GM15510 (cell line): ENCODE measurements around the gene GBA2.

Experiments used
- POLR2A ChIP-seq: IDR thresholded peaks from 3 replicates; pipeline ENCODE4 v1.6.1; 2011; ENCODE audit warnings: borderline replicate concordance; ENCODE audit not compliant: insufficient read length; ENCODE audit errors: extremely low read depth

The GBA2 gene

DNA sequence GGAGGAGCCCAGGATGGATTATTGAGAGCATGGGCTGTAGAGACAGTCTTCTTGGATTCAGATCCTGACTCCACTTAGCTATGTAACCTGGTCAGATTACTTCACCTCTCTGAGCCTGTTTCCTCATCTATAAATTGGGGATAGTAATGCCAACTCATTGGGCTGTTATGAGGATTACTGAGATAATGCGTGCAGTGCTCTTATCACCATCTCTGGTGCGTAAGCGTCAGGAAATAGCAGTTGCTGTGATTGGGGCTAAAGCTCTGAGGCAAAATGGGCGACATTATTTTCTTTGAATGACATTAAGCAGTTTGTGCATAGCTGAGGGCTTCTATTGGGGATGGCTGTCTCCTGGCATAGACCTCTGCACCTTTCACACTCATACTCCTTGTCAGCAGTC is 6.0 kb upstream of the GBA2 start:
- TF ChIP-seq POLR2A = no peak

- no peak for TF ChIP-seq POLR2A
Measured at GRCh38 chr9:35754264-35754663, 5.2 kb upstream of the GBA2 start, which contains the start of gene MSMP. Gene MSMP, minus strand, starts transcription at chr9:35754276. Its CDS starts 147 bp downstream, at chr9:35754129.

GRCh38 chr9:35753466-35753865 is 4.4 kb upstream of the GBA2 start:
- TF ChIP-seq POLR2A = no peak

DNA sequence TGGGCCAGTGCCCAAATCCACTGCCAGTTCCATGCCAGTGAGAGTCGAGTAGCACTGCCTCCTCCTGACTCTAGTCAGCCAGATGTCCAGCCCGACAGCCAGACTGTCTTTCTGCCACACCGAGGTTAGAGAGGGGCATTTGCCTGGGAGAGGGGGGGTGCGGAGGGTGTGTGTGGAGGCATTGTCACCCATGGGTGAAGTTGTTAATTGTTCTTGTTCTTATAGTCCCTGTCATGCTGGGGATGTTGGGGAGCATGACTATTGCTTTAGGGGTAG is 1.2 kb upstream of the GBA2 start:
- TF ChIP-seq POLR2A = no peak

GRCh38 chr9:35749515-35750255 is 657 bp upstream of the GBA2 start:
- no peak for TF ChIP-seq POLR2A

- TF ChIP-seq POLR2A = no peak
Measured at GRCh38 chr9:35748242-35748857, 678 bp downstream of the GBA2 start.

- TF ChIP-seq POLR2A = no peak
Measured at GRCh38 chr9:35746583-35746982, 2.4 kb downstream of the GBA2 start.

DNA sequence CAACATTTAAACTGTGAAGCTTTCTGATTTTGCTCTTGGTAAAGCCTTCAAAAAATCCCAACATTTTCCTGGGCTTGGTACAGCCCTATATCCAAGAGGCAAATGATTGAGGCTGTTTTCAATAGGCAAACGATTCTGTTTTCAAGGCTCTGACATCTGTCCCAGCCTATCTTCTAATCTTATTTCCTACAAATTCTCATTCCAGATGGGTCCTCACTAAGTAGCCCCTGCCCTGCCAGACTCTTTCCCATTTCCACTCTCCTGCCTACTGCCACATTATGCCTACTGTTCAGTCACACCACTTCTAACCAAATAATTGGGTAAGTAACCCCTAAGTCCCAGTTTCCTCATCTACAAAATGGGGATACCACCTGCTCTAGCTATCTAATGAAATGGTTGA is 3.5 kb downstream of the GBA2 start:
- TF ChIP-seq POLR2A = no peak

DNA sequence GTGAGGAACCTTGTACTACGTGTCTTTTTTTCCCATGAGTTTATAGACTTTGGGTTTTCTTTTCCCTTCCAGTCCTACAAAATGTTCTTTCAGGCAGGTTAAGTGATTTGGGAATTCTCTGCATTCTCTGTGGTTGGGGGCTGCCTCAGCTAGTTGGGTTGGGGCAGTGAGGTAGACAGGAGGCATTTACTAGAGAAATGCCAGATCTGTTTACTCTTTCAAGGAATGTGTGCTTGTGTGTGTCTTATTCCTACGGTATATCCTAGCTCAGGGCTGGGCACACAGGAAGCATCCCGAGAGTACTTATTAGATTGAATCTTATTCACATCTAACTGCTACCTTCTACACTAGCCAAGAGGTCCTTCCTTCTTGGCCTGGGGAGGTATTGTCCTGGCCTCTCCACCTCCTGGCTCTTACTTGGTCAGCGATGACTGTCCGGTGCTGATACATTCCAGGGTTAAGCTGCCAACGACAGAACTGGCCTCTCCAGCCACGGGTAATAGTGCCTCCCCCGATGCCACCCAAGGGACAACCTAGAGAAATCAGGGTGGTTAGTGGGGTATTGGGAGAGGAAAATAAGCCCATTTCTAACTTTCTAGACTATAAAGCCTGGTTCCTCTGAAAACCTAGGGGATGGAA is 5.0 kb downstream of the GBA2 start:
- TF ChIP-seq POLR2A = no peak

- no peak for TF ChIP-seq POLR2A
Measured at GRCh38 chr9:35743452-35743851, 5.6 kb downstream of the GBA2 start.

DNA sequence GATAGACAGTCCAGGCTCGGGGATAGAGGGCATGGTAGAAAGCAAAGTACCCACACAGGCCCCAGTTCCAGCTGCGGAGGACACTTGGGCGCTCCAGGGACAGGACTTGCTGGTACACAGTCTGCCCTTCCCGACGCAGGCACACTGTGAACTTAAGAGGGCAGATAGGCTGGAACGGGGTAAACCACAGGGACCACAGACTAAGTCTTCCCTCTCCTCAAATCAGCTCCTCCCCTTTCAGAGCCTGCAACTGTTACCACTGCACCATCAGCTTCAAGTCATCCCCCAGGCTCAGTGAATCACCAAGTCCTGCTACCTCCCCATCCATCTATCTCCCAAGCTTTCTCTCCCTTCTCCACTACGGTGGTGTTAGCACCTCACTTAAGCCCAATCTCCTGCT is 7.3 kb downstream of the GBA2 start:
- TF ChIP-seq POLR2A = no peak

DNA sequence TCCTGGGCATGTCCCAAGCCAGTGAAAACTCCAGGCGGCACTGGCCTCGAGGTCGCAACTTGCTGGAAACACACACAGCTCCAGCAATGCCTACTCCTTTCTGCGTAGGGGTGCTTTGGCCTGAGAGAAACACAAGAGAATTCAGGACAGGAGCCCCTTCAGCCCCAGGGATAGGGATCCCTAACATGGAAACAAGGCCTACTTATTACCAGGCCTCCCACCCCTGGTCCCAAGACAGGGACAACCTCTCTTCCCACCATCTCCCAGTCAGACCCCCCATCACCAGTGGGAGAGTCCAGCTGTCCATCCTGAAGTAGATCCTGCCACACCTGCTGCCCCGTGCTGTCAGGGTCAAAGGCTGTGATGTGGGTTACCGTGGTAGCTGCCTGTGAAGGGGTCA is 8.8 kb downstream of the GBA2 start:
- no peak for TF ChIP-seq POLR2A

DNA sequence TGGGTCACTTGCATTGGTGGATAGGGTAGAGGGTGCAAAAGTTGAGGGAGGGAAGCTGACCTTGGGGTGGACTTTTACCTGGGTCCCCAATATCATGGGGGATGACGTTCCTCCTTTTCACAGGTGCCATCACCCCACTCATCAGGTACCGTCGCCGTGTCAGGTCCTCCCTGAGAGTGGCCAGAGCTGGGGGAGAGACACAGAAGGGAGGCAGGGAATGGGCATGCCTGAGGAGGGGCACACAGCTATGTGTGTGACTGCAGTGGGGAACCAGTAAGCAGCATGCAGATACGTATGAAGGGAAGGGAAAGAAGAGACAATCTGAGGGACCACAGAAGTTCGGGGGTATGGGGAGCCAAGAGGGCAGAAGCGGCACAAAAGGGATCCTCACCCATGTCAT is 10.1 kb downstream of the GBA2 start:
- no peak for TF ChIP-seq POLR2A

DNA sequence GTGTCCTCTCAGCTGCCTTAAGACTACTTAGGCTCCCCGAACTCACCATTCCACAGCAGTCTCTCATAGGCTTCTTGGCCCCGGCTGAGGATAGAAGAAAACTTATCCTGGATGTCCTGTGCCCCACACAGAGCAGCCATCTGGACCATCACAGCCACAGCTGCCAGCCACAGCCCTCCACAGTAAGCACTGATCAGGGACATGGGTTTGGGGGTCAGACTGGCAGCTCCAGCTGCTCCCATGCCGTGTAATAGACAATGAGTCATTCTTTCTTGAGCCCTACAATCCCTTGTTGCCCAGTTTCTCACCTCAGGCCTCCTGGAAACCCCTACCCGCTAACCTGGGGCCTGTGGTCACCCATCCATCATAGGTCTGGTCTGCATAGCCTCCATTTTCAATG is 10.8 kb downstream of the GBA2 start:
- no peak for TF ChIP-seq POLR2A

- no peak for TF ChIP-seq POLR2A
Measured at GRCh38 chr9:35737143-35737542, 11.9 kb downstream of the GBA2 start.

- no peak for TF ChIP-seq POLR2A
Measured at GRCh38 chr9:35736201-35736633, 12.8 kb downstream of the GBA2 start.
